ENCODE measurements around the gene MAT1A.

Gene MAT1A

DNA sequence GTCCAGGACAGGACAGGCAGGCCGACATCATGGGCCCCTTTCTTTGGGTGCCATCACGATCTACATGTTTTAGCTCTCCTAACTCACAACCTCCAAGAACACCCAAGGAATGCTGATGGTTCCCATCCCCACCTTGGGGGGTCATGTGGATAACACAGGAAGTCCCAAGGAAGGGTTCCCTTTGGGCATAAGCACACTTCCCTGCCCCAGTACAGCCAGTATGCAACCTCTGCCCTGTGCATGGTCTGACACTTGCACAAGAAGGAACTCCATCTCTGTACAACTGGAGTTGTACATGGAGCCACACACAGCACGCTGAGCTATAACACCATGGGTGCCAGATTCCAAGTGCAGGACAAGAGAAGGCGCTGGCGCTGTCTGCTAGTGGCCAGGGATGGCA lies 11.0 kb downstream of the MAT1A start:
- TF ChIP-seq, protein P1, sequence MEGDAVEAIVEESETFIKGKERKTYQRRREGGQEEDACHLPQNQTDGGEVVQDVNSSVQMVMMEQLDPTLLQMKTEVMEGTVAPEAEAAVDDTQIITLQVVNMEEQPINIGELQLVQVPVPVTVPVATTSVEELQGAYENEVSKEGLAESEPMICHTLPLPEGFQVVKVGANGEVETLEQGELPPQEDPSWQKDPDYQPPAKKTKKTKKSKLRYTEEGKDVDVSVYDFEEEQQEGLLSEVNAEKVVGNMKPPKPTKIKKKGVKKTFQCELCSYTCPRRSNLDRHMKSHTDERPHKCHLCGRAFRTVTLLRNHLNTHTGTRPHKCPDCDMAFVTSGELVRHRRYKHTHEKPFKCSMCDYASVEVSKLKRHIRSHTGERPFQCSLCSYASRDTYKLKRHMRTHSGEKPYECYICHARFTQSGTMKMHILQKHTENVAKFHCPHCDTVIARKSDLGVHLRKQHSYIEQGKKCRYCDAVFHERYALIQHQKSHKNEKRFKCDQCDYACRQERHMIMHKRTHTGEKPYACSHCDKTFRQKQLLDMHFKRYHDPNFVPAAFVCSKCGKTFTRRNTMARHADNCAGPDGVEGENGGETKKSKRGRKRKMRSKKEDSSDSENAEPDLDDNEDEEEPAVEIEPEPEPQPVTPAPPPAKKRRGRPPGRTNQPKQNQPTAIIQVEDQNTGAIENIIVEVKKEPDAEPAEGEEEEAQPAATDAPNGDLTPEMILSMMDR (IDR thresholded peaks at IDR 0.05; ENCODE audit: insufficient read depth, low read depth, low read length, missing control alignments) = no peak
- no peak overlapping the region for H3K4me3 ChIP-seq (ENCODE audit: low read depth, low read length)
- no peak for DNase-seq (ENCODE audit: low read depth)

DNA sequence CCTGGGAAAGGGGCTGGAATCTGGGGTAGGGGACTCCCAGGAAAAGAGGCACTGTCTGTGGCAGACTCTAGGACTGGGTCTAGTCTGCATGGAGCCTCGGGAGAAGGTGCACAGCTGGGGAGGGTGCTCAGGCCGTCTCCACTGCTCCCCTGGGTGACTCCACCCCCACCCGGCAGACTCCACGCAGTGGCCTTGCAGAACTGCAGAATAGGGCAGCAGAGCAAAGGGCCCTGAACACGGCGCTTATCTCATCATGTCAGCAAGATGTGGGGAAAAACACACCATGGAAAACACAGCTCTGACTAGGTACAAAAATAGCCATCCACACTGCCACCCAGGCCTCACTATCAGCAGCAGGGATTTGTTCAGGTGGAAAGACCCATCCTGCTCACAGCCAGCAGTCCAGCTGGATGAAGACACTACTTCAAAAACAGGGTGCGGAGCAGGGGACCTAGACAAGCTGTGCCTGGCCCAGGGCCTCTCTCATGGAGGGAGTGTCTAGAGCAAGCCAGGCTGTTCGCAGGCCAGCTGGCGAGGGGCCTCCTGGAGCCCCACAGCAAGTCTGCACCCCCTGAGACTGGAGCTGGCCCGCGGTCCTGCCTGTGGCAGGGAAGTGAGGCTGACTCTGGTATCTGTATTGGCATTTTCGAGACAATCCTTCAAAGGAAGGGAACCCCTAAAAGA lies 11.7 kb downstream of the MAT1A start:
- TF ChIP-seq, protein P1 (IDR thresholded peaks at IDR 0.05; ENCODE audit: insufficient read depth, low read depth, low read length, missing control alignments) = no peak
- no peak overlapping the region for H3K4me3 ChIP-seq (ENCODE audit: low read depth, low read length)
- no peak for DNase-seq (ENCODE audit: low read depth)

DNA sequence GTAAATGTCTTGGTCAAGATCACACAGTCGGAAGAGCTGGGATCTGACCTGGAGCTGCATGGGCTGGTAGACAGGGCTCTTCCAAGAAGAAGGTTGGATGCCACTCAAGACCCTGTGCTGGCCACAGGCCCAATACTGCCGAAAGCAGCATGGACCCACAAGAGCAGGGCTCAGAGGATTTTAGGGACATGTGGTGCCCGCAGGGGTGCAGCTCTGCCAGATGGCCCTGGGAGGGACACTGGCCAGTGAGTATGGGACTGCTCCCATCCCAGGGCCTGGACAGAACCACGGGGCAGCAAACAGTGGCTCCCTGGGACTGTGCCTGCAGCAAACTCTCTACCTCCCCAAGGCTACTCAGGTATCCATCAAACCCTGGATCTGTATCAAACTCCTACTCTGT lies 12.4 kb downstream of the MAT1A start:
- TF ChIP-seq, protein P1 (IDR thresholded peaks at IDR 0.05; ENCODE audit: insufficient read depth, low read depth, low read length, missing control alignments) = no peak
- no peak for DNase-seq (ENCODE audit: low read depth)
- H3K4me3 ChIP-seq (ENCODE audit: low read depth, low read length) = no peak overlapping the region

DNA sequence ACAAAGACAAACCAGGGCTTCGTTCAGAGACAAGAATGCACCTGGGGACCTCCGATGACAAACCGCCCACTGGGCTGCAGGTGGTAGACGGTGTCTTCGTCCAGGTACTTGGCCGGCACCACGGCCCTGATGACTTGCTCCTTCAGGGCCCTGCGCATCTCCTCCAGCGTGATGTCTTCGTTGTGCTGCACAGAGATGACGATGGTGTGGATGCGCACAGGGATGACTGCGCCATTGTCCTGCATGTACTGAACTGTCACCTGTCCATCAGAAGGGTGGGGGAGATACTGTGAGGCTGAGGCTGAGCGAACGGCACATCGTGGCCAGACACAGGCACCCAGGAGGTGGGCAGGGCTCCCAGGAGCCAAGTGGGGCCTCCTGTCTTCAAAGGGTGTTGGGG lies 13.1 kb downstream of the MAT1A start:
- TF ChIP-seq, protein P1 (IDR thresholded peaks at IDR 0.05; ENCODE audit: insufficient read depth, low read depth, low read length, missing control alignments) = no peak
- H3K4me3 ChIP-seq (ENCODE audit: low read depth, low read length) = no peak overlapping the region
- DNase-seq (ENCODE audit: low read depth) = no peak

DNA sequence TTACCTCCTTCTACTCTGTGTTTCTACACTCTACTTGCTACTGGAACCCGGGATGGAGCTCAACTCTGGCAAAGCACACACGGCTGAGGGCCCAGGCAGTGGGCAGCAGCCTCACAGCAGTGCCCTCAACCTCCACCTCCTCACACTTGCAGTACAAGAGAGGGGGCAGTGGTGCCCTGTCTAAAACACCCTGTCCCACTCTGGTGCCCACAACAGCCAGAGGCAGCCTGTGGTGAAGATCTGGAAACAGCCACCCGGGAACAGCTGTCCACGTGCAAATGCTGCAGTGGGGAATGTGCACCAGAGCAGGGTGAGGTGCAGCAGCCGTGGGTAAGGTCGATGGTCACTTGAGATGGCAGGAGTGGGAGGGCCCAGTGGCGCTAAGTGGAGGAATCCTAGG lies 13.7 kb downstream of the MAT1A start:
- no peak for DNase-seq (ENCODE audit: low read depth)
- H3K4me3 ChIP-seq (ENCODE audit: low read depth, low read length) = no peak overlapping the region
- TF ChIP-seq, protein P1 (IDR thresholded peaks at IDR 0.05; ENCODE audit: insufficient read depth, low read depth, low read length, missing control alignments) = no peak

DNA sequence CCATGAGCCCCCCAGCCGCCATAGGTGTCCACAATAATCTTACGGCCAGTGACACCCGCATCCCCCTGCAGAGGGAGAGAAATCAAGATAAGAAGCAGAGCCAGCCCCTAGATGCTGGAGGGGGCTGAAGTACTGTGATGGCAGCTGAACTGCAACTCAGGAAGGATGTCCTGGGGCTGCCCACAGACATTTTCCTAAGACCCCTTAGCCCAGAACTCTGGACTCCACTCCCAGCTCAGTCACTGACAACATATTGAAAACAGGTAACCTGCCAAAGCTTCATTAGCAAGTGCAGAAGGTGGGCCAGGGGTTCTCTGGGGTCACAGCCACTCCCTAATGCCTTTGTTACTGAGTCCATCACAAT lies 14.3 kb downstream of the MAT1A start:
- TF ChIP-seq, protein P1 (IDR thresholded peaks at IDR 0.05; ENCODE audit: insufficient read depth, low read depth, low read length, missing control alignments) = no peak
- no peak overlapping the region for H3K4me3 ChIP-seq (ENCODE audit: low read depth, low read length)

More for the DNA sequence above, 14.3 kb downstream of the MAT1A start:
- DNase-seq (ENCODE audit: low read depth) = no peak

Data from GM12865 (cell line).